Mesendoderm (in vitro differentiated cells): ENCODE results near the gene ADAMTS12.

Experiments used
- DNase-seq: peaks from one replicate; pipeline ENCODE4 v3.0.0; 2013
- H2AK5ac ChIP-seq: 2 replicates; pipeline ENCODE4 v1.6.1; 2013; ENCODE audit warnings: low read length, inconsistent platforms
- H2BK120ac ChIP-seq: 2 replicates; pipeline ENCODE4 v1.6.1; 2013; ENCODE audit warnings: low read depth, mild to moderate bottlenecking, low read length, moderate library complexity, mixed read lengths
- H2BK15ac ChIP-seq: replicated peaks from 2 replicates; pipeline ENCODE4 v1.6.1; 2013; ENCODE audit warnings: low read depth, mild to moderate bottlenecking, moderate library complexity
- H2BK5ac ChIP-seq: 2 replicates; pipeline ENCODE4 v1.6.1; 2013; ENCODE audit warnings: low read length, inconsistent platforms
- H3K18ac ChIP-seq: 2 replicates; pipeline ENCODE4 v1.6.1; 2013; ENCODE audit warnings: mild to moderate bottlenecking, low read length, mixed read lengths
- H3K23ac ChIP-seq: one replicate; pipeline ENCODE4 v1.6.1; 2013; ENCODE audit warnings: low read length
- H3K27ac ChIP-seq: 2 replicates; pipeline ENCODE4 v1.5.1; 2013; ENCODE audit warnings: low read depth, mild to moderate bottlenecking, inconsistent platforms, low read length, moderate library complexity
- H3K27me3 ChIP-seq: 2 replicates; pipeline ENCODE4 v1.6.1; 2013; ENCODE audit warnings: low read length, control low read depth, mild to moderate bottlenecking, inconsistent platforms; ENCODE audit not compliant: insufficient read depth, poor library complexity
- H3K36me3 ChIP-seq: 2 replicates; pipeline ENCODE4 v1.6.1; 2013; ENCODE audit warnings: low read length, inconsistent platforms; ENCODE audit not compliant: control insufficient read depth, insufficient read depth
- H3K4ac ChIP-seq: one replicate; pipeline ENCODE4 v1.6.1; 2013; ENCODE audit warnings: low read depth, mild to moderate bottlenecking, low read length, moderate library complexity
- H3K4me1 ChIP-seq: 2 replicates; pipeline ENCODE4 v1.6.1; 2013; ENCODE audit warnings: low read depth, low read length, inconsistent platforms; ENCODE audit not compliant: control insufficient read depth
- H3K4me2 ChIP-seq: 2 replicates; pipeline ENCODE4 v1.6.1; 2013; ENCODE audit warnings: low read length
- H3K4me3 ChIP-seq: 2 replicates; pipeline ENCODE4 v1.5.1; 2013; ENCODE audit warnings: mild to moderate bottlenecking, low read length
- H3K56ac ChIP-seq: one replicate; pipeline ENCODE4 v1.6.1; 2013; ENCODE audit warnings: low read length
- H3K79me1 ChIP-seq: 2 replicates; pipeline ENCODE4 v1.6.1; 2013; ENCODE audit warnings: low read length, inconsistent platforms
- H3K79me2 ChIP-seq: 2 replicates; pipeline ENCODE4 v1.6.1; 2013; ENCODE audit warnings: mild to moderate bottlenecking, low read length; ENCODE audit not compliant: control insufficient read depth, insufficient read depth
- H3K9ac ChIP-seq: 2 replicates; pipeline ENCODE4 v1.6.1; 2013; ENCODE audit warnings: low read length, inconsistent platforms
- H4K5ac ChIP-seq: one replicate; pipeline ENCODE4 v1.6.1; 2013; ENCODE audit warnings: low read length
- H4K8ac ChIP-seq: one replicate; pipeline ENCODE4 v1.6.1; 2013; ENCODE audit warnings: low read depth, mild to moderate bottlenecking, control low read depth, low read length, moderate library complexity
- WGBS: extraction: QIAGEN DNeasy Blood & Tissue Kit; methylation state at CpG from one replicate; pipeline ENCODE4 v1.1.7; 2013; ENCODE audit warnings: low lambda C conversion rate, missing lambda C conversion rate; ENCODE audit not compliant: insufficient coverage; ENCODE audit errors: extremely low coverage; 5-methylcytosine and 5-hydroxymethylcytosine counted together

ADAMTS12 gene

DNA sequence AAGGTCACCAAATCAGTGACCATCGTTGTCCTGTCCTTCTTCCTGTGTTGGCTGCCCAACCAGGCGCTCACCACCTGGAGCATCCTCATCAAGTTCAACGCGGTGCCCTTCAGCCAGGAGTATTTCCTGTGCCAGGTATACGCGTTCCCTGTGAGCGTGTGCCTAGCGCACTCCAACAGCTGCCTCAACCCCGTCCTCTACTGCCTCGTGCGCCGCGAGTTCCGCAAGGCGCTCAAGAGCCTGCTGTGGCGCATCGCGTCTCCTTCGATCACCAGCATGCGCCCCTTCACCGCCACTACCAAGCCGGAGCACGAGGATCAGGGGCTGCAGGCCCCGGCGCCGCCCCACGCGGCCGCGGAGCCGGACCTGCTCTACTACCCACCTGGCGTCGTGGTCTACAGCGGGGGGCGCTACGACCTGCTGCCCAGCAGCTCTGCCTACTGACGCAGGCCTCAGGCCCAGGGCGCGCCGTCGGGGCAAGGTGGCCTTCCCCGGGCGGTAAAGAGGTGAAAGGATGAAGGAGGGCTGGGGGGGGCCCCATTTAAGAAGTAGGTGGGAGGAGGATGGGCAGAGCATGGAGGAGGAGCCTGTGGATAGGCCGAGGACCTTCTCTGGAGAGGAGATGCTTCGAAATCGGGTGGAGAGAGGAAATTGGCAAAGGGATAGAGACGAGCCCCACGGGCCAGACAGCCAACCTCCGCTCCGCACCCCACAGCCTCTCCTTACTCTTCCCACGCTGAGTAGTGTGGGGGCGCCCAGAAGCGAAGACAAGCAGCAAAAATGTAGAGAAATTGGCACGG lies 46.1 kb upstream of the ADAMTS12 start:
- WGBS: no CpG with 5 or more reads among the region's 54 CpGs
- Histone ChIP-seq H3K56ac (no peak overlapping the region), H2BK120ac (no peak overlapping the region), H2AK5ac (no peak overlapping the region), H3K4me1 (no peaks in the 10 kb centered on the region), H3K79me1 (no peaks in the 10 kb centered on the region), H4K8ac (no peak overlapping the region), H3K36me3 (no peaks in the 10 kb centered on the region), H3K27ac (no peak overlapping the region), H2BK15ac (no peak overlapping the region), H3K4ac (no peak overlapping the region), H3K9ac (no peak overlapping the region), H4K5ac (no peak overlapping the region), H3K23ac (no peak overlapping the region), H3K4me2 (no peak overlapping the region), H3K4me3 (no peak overlapping the region), H3K79me2 (no peaks in the 10 kb centered on the region), H3K18ac (no peak overlapping the region), H2BK5ac (no peak overlapping the region), H3K27me3 (peaks cover 3% of the 10 kb centered on the region)
- no peak for DNase-seq

DNA sequence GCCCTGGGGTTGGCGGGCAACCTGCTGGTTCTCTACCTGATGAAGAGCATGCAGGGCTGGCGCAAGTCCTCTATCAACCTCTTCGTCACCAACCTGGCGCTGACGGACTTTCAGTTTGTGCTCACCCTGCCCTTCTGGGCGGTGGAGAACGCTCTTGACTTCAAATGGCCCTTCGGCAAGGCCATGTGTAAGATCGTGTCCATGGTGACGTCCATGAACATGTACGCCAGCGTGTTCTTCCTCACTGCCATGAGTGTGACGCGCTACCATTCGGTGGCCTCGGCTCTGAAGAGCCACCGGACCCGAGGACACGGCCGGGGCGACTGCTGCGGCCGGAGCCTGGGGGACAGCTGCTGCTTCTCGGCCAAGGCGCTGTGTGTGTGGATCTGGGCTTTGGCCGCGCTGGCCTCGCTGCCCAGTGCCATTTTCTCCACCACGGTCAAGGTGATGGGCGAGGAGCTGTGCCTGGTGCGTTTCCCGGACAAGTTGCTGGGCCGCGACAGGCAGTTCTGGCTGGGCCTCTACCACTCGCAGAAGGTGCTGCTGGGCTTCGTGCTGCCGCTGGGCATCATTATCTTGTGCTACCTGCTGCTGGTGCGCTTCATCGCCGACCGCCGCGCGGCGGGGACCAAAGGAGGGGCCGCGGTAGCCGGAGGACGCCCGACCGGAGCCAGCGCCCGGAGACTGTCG lies 45.4 kb upstream of the ADAMTS12 start:
- Histone ChIP-seq H2BK120ac (no peak overlapping the region), H3K36me3 (no peaks in the 10 kb centered on the region), H2BK15ac (no peak overlapping the region), H4K5ac (no peak overlapping the region), H3K56ac (no peak overlapping the region), H3K4me1 (no peaks in the 10 kb centered on the region), H3K4ac (no peak overlapping the region), H4K8ac (no peak overlapping the region), H2BK5ac (no peak overlapping the region), H3K18ac (no peak overlapping the region), H3K23ac (no peak overlapping the region), H3K27ac (no peak overlapping the region), H2AK5ac (no peak overlapping the region), H3K9ac (no peak overlapping the region), H3K4me3 (no peak overlapping the region), H3K79me2 (no peaks in the 10 kb centered on the region), H3K4me2 (no peak overlapping the region), H3K79me1 (no peaks in the 10 kb centered on the region), H3K27me3 (peaks cover 3% of the 10 kb centered on the region)
- DNase-seq: no peak
- WGBS: no CpG with 5 or more reads among the region's 54 CpGs

DNA sequence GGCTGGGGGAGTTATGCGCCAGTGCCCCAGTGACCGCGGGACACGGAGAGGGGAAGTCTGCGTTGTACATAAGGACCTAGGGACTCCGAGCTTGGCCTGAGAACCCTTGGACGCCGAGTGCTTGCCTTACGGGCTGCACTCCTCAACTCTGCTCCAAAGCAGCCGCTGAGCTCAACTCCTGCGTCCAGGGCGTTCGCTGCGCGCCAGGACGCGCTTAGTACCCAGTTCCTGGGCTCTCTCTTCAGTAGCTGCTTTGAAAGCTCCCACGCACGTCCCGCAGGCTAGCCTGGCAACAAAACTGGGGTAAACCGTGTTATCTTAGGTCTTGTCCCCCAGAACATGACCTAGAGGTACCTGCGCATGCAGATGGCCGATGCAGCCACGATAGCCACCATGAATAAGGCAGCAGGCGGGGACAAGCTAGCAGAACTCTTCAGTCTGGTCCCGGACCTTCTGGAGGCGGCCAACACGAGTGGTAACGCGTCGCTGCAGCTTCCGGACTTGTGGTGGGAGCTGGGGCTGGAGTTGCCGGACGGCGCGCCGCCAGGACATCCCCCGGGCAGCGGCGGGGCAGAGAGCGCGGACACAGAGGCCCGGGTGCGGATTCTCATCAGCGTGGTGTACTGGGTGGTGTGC lies 44.7 kb upstream of the ADAMTS12 start, which contains the start of gene RXFP3:
RXFP3 (plus strand) TSS at position 6 of the 636 bp plus-strand sequence; CDS start at position 361, 355 bp downstream.
- WGBS: no CpG with 5 or more reads among the region's 45 CpGs
- Histone ChIP-seq H2BK15ac (no peak within 1 kb of the TSS), H3K4me1 (no peaks in the 10 kb centered on the region), H3K36me3 (no peaks in the 10 kb centered on the region), H3K23ac (no peak within 1 kb of the TSS), H3K18ac (no peak within 1 kb of the TSS), H2BK120ac (no peak within 1 kb of the TSS), H3K4ac (no peak within 1 kb of the TSS), H3K9ac (peak within 1 kb of the TSS; percentile 8), H3K4me3 (no peak within 1 kb of the TSS), H2BK5ac (no peak within 1 kb of the TSS), H3K56ac (no peak within 1 kb of the TSS), H3K27ac (no peak within 1 kb of the TSS), H3K4me2 (peak within 1 kb of the TSS; percentile 31), H3K79me2 (no peaks in the 10 kb centered on the region), H4K5ac (no peak within 1 kb of the TSS), H3K27me3 (peaks cover 3% of the 10 kb centered on the region), H2AK5ac (no peak within 1 kb of the TSS), H4K8ac (no peak within 1 kb of the TSS), H3K79me1 (no peaks in the 10 kb centered on the region)
- no peak for DNase-seq

DNA sequence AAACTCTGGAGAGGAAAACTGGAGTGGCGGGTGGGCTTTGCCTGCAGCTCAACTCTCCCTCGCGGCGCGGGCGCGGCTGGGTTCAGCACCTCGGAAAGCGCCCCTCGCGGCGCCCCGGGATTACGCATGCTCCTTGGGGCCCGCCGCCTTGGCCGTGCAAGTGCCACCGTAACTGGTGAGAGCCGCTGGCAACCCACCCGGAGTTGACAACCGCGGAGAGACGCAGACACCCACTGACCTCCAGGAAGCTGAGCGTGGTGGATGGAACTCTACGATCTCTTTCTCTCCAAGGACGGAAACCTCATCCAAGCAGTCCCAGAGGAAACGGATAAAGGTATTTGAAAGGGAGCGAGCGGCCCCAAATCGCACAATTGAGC lies 44.2 kb upstream of the ADAMTS12 start:
- no peak overlapping the region for H4K5ac ChIP-seq
- no peaks in the 10 kb centered on the region for H3K36me3 ChIP-seq
- no peak overlapping the region for H2BK120ac ChIP-seq
- peak overlapping the region; percentile 8 for H3K9ac ChIP-seq
- H3K56ac ChIP-seq: no peak overlapping the region
- H3K79me1 ChIP-seq: no peaks in the 10 kb centered on the region
- H2BK15ac ChIP-seq: no peak overlapping the region
- H2BK5ac ChIP-seq: no peak overlapping the region
- no peaks in the 10 kb centered on the region for H3K79me2 ChIP-seq
- no peak overlapping the region for H3K18ac ChIP-seq
- no peak overlapping the region for H3K4ac ChIP-seq
- H3K23ac ChIP-seq: no peak overlapping the region
- H3K4me1 ChIP-seq: no peaks in the 10 kb centered on the region
- no CpG with 5 or more reads among the region's 30 CpGs for WGBS
- no peak overlapping the region for H4K8ac ChIP-seq
- peaks cover 3% of the 10 kb centered on the region for H3K27me3 ChIP-seq
- no peak overlapping the region for H3K27ac ChIP-seq
- no peak overlapping the region for H3K4me3 ChIP-seq
- H2AK5ac ChIP-seq: no peak overlapping the region
- peak overlapping the region; percentile 31 for H3K4me2 ChIP-seq
- peak; percentile 77 for DNase-seq

DNA sequence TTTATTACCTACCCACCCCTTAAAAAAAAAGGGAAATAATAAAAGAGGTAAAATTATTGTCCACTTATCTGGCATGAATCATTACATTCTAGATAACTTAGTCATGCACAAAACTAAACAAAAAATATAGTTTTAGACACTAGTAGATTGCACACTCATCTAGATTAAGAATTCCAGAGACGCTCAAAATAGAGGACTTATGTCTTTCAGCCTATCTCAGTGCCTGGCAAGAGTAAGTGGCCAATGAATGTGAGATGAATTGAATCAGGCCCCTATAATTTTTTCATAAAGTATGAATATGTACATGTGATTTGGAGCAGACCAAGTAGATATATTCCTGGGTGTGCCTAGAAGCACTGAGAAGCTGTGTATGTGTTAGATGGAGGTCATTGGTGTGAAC lies 42.4 kb upstream of the ADAMTS12 start:
- Histone ChIP-seq H3K4ac (no peak overlapping the region), H3K4me3 (no peak overlapping the region), H2AK5ac (no peak overlapping the region), H3K9ac (no peak overlapping the region), H3K27ac (no peak overlapping the region), H3K27me3 (peaks cover 3% of the 10 kb centered on the region), H4K5ac (no peak overlapping the region), H3K23ac (no peak overlapping the region), H3K79me1 (no peaks in the 10 kb centered on the region), H3K36me3 (no peaks in the 10 kb centered on the region), H3K4me2 (no peak overlapping the region), H2BK5ac (no peak overlapping the region), H3K18ac (no peak overlapping the region), H2BK120ac (no peak overlapping the region), H4K8ac (no peak overlapping the region), H3K79me2 (no peaks in the 10 kb centered on the region), H3K4me1 (peaks cover 11% of the 10 kb centered on the region), H3K56ac (no peak overlapping the region), H2BK15ac (no peak overlapping the region)
- WGBS: no CpG with 5 or more reads among the region's 1 CpG
- DNase-seq: no peak
